Measurements from ENCODE around the gene SDCCAG8.

Gene SDCCAG8

GRCh38 chr1:243488459-243489157, 232.8 kb downstream of the SDCCAG8 start:
- no peak for DNase-seq

DNA sequence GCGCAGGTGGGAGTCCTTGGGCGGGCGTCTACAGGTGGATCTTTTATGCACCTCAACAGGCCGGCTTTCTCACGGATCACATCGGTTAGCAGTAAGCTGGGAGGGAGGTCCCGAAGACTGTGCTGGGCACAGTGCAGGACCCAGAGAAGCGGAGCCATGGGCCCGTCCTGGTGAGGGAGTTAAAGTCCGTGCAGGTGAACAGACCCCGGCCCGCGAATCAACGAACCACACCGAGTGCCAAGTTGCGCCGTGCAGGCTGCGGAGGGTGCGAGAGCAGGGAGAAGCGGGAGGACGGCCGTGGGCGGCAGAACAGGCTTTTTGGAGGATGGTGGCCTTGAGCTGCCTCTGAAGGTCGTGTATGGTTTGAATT, 233.3 kb downstream of the SDCCAG8 start:
- DNase-seq: no peak

GRCh38 chr1:243489681-243490546, 234.1 kb downstream of the SDCCAG8 start:
- no peak for DNase-seq

- DNase-seq: no peak
These were observed 235.2 kb downstream of the SDCCAG8 start for GRCh38 chr1:243490748-243491686.

DNA sequence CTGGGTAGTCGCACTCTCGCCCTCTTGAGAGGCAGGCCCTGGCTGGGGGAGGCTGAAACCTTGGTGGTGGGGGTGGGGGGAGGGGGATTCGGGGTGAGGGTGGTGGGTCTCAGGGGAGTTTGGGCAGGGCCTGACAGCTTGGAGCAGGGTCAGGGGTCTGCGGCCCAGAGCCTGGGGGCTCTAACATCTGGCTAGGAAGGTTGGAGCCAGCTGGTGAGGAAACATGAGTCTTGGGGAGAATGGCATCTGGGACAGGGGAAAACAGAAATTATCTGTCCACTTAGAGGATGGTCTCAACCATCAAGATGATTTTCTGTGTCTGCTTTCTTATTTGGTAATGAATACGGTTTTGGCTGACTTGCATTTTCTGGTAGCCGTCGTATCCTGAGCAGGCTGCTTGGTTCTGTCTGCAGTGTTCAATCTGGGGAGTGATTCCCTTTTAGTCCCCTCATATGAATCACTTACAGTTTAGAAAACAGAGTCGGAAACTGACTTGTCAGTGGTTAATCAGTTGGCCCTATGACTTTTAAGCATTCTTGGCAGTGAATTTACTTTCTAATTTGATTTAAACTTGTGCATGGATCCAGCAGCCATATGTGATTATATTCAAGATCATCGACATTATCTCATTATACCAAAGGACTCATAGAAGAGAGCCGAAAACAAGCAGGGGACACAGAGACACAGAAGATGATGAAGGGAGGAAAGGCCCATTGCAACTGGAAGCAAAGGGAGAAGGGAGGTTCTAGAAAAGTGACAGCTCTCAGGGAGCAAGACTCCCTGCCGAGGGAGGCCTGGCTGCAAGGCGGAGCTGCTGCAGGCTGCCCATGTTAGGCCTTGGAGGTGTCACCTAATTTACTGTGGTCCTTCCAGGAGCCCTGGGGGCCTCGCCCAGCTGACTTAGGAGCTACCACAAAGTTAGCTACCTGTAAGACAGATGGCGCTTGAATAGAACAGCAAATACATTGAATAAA, 237.6 kb downstream of the SDCCAG8 start:
- DNase-seq: no peak

- DNase-seq: no peak
These were observed 239.0 kb downstream of the SDCCAG8 start for GRCh38 chr1:243494741-243495431.

DNA sequence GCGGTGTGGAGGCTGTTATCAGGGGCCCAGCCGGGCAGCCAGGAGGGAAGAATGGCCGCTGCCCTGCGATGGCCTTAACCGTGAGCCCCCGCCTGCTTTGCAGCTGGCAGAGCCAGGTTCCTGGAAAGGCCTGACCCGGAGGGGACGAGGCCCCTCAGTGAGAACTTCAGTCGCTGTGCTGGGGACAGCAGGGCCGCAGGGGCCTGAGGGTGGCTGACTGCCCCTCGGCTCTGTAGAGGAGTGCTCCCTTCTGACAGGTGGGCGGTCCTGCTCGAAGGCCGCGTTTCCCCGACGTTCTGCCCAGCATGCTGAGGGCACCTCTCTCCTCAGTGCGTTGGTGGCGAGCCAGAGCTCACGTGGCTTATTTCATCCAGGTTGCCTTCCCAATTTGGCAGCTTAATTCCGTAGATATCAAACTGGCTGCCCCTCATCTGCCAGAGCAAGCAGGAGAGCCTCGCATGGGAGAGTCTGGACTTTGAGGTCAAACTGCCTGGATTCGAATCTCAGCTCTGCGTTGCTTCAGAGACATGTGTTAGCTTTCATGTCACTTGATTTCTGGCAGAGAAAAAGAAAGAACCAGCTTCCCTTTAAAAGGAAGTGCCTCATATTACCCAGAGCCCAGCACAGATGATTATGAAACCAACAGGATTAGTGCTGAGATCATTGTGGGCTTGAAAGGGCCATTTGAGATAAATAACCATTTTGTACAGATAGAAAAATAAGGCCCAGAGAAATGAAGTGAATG, 239.8 kb downstream of the SDCCAG8 start:
- no peak for DNase-seq

- no peak for DNase-seq
These were observed 240.4 kb downstream of the SDCCAG8 start for GRCh38 chr1:243496187-243496646.

- no peak for DNase-seq
These were observed 241.0 kb downstream of the SDCCAG8 start for GRCh38 chr1:243496806-243497205.

- no peak for DNase-seq
These were observed 242.3 kb downstream of the SDCCAG8 start for GRCh38 chr1:243497939-243498681.

DNA sequence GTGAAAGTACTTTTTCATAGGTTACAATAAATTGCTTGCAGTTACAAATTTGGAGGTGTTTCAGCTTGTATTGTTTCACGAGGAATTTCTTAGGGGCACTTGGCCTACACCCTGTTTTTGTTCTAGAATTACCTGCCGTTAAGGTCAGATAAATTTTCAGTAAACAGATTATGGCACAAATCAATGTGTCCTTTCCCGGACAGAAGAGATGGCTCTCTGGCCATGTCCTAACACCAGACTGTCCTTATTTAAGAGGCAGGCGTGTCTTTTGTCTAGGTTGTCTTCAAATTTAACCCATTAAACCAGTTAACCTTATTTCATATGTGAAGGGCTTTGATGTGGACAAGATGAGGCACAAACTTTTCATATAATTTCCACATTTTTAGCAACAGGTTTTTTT, 243.4 kb downstream of the SDCCAG8 start:
- DNase-seq: no peak

DNA sequence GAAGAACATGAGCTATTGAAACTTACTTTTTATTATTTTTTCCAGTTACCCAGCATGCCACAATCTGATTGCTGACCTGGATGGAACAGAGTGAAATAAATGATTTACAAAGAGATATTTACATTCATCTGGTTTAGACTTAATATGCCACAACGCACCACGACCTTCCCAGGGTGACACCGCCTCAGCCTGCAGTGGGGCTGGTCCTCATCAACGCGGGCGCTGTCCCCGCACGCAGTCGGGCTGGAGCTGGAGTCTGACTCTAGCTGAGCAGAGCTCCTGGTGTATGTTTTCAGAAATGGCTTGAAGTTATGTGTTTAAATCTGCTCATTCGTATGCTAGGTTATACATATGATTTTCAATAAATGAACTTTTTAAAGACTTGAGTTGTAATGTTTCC, 243.9 kb downstream of the SDCCAG8 start:
- no peak for DNase-seq

- no peak for DNase-seq
These were observed 244.7 kb downstream of the SDCCAG8 start for GRCh38 chr1:243500512-243500911.

DNA sequence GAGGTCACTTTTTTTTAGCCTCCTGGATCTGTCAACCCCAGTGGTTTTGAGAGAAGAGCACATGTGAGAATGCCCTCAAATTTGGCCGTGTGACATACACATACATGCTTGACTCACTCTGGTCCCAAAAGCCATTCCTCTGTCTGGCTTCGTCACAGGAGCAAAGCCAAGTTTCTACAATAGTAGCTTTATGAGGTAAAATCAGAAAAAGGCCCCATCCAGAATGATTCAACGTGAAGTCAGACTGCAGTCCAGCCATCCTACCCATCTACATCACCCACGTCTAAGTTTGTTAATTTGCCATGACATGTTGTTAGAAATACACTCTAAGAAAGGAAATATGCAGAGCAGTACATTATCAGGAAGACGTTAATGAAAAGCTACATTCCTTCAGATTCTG, 245.2 kb downstream of the SDCCAG8 start:
- no peak for DNase-seq

DNA sequence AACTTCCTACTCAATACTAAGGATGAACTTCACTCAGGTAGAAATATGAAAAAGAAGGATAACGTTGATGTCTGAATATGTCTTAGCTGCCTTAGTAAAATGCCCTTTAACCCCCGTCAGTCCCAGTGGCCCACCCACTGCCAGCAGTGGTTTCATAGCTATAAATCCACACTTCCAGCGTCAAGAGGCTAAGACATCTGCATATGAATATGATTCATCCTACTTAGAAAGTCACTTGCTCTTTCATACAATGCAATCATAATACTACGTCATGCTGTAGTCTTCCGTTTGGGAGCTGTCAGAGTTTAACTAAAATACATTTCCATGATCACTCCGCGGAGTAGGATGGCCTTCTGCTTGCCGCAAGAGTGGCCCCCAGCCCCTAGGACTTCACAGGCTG, 247.3 kb downstream of the SDCCAG8 start:
- no peak for DNase-seq

GRCh38 chr1:243505986-243506689, 250.3 kb downstream of the SDCCAG8 start:
- DNase-seq: no peak

- no peak for DNase-seq
These were observed 251.3 kb downstream of the SDCCAG8 start for GRCh38 chr1:243507001-243507671.

All from right kidney (tissue), 1 donor.